Breast epithelium (tissue), 4 donors: Measurements from ENCODE around the gene TADA2A. TPM values are rescaled to one million over a fixed set of nuclear protein-coding genes. Genes with fewer than 3 reads are reported as not detected.
"Not testable (repeated sequence)": the region's sequence is repeated elsewhere in the genome, so short reads cannot be mapped to it uniquely, and the experiment has no call there.

Source experiments
- DNase-seq, 2 donors: peaks; one replicate each; pipeline ENCODE4 v3.0.0-alpha.2; 2019; ENCODE audit warnings: low spot score in 2 of 2
- H3K27ac ChIP-seq, 2 donors: fragments of 200-600 bp; sonication (generic) in 1 of 2; one replicate each; pipeline ENCODE4 v1.5.1; 2016 to 2019; ENCODE audit warnings: mild to moderate bottlenecking in 1 of 2
- H3K27me3 ChIP-seq, 2 donors: fragments of 200-600 bp; sonication (generic) in 1 of 2; one replicate each; pipeline versions ENCODE4 v1.5.1 to v1.6.0; 2017 to 2019; ENCODE audit warnings: control low read depth in 1 of 2, mild to moderate bottlenecking in 1 of 2
- H3K36me3 ChIP-seq: fragments of 200-600 bp; one replicate; pipeline ENCODE4 v1.5.1; 2019
- H3K4me1 ChIP-seq, 2 donors: fragments of 200-600 bp; sonication (generic); one replicate each; pipeline ENCODE4 v1.5.1; 2016 to 2019; ENCODE audit warnings: control low read depth in 1 of 2
- H3K4me3 ChIP-seq, 3 donors: fragments of 200-600 bp; sonication (generic); 1 replicate in 2 of 3; 2 replicates in 1 of 3; pipeline ENCODE4 v1.5.1; 2016 to 2019; ENCODE audit warnings: mild to moderate bottlenecking in 3 of 3, moderate library complexity in 2 of 3
- H3K9me3 ChIP-seq, 2 donors: fragments of 200-600 bp; sonication (generic) in 1 of 2; one replicate each; pipeline ENCODE4 v1.5.1; 2016 to 2019; ENCODE audit warnings: control low read depth in 1 of 2
- CTCF ChIP-seq, 3 donors: fragments of 450-650 bp; IDR thresholded peaks; one replicate each; pipeline ENCODE4 v1.5.1; 2016 to 2017; ENCODE audit warnings: antibody characterized with exemption in 3 of 3, mild to moderate bottlenecking in 3 of 3, moderate library complexity in 3 of 3
- POLR2A ChIP-seq: fragments of 450-650 bp; IDR thresholded peaks from one replicate; pipeline ENCODE4 v1.6.1; 2016; ENCODE audit warnings: antibody characterized with exemption, mild to moderate bottlenecking, moderate library complexity
- POLR2AphosphoS5 ChIP-seq, 3 donors: sonication (generic); formaldehyde crosslinking; IDR thresholded peaks; one replicate each; pipeline ENCODE4 v1.6.1; 2017; ENCODE audit warnings: antibody characterized with exemption in 3 of 3
- intact Hi-C: fragments of 100-400 bp; cut with DNase I; formaldehyde crosslinking; loops from one replicate; pipeline ENCODE4 v1.15.1; 2023; ENCODE audit warnings: low total_unique reads
- total RNA-seq, 3 donors: library from RNA; depleted of rRNA; stranded (reverse); fragments of >200 nt; gene quantifications; one replicate each; pipeline ENCODE4 v1.1.0, GENCODE V29; 2016

The TADA2A gene
- total RNA-seq, 3 donors from 2014 or later = 14.7 to 36.1 (median 26.3) TPM

GRCh38 chr17:37507111-37507510 lies 100.4 kb downstream of the TADA2A start:
- TF ChIP-seq POLR2A (no peak), CTCF (IDR thresholded peaks at IDR 0.05) (no peak), POLR2AphosphoS5 (IDR thresholded peaks at IDR 0.05) (no peak)
- no peak for DNase-seq
- no peaks in the 10 kb centered on the region for H3K9me3 ChIP-seq
- no peaks in the 10 kb centered on the region for H3K27me3 ChIP-seq
- H3K4me1 ChIP-seq = peaks cover 0 to 4% of the 10 kb centered on the region in 2 donors
- intact Hi-C loops = no loop called here
- peak overlapping the region in 1 of 3 donors; percentile 15 for H3K4me3 ChIP-seq
- H3K27ac ChIP-seq = peak overlapping the region; percentile 23 to 42
- H3K36me3 ChIP-seq = no peaks in the 10 kb centered on the region

DNA sequence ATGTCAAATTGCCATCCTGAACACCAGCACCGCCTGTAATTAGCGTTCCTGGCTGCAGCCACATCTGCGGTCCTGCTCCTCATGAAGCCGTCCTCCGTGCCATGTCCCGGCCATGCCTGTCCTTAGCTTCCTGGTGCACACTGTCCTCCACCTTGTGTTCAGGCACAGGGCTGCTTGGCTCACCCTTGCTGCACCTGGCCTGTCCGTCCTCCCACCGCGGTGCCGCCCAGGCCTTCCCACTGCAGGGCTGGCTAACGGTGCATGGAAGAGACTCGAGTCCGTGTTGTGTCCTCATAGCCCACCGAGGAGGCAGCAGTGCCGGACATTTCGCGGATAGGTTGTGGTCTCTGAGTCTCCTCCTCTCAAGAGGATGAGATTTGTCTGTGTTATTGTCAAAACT lies 103.4 kb downstream of the TADA2A start:
- Histone ChIP-seq H3K9me3 (no peaks in the 10 kb centered on the region), H3K4me3 (no peak overlapping the region), H3K27ac (no peak overlapping the region), H3K4me1 (peaks cover 0 to 4% of the 10 kb centered on the region in 2 donors), H3K36me3 (peaks cover 8% of the 10 kb centered on the region), H3K27me3 (no peaks in the 10 kb centered on the region)
- TF ChIP-seq POLR2AphosphoS5 (IDR thresholded peaks at IDR 0.05) = no peak
- TF ChIP-seq CTCF (IDR thresholded peaks at IDR 0.05) = no peak
- TF ChIP-seq POLR2A = no peak
- intact Hi-C loops = loop anchor here (5.0 kb wide), 1 partner anchor 908 kb away; the partner anchor contains the start of gene MRM1
- DNase-seq = no peak

GRCh38 chr17:37511642-37512041 lies 105.0 kb downstream of the TADA2A start:
- intact Hi-C loops = loop anchor here (5.0 kb wide), 1 partner anchor 909 kb away; the partner anchor contains the start of gene MRM1
- not testable (repeated sequence) for DNase-seq, H3K27me3 ChIP-seq, H3K36me3 ChIP-seq, H3K4me3 ChIP-seq, H3K4me1 ChIP-seq, H3K27ac ChIP-seq, H3K9me3 ChIP-seq

GRCh38 chr17:37512442-37513068 lies 105.9 kb downstream of the TADA2A start:
- DNase-seq = no peak
- intact Hi-C loops = loop anchor here (5.0 kb wide), 1 partner anchor 910 kb away; the partner anchor contains the start of gene MRM1
- Histone ChIP-seq H3K36me3 (peaks cover 8% of the 10 kb centered on the region), H3K27me3 (no peaks in the 10 kb centered on the region), H3K9me3 (no peaks in the 10 kb centered on the region), H3K4me3 (no peak overlapping the region), H3K4me1 (no peaks in the 10 kb centered on the region), H3K27ac (no peak overlapping the region)
- TF ChIP-seq POLR2AphosphoS5 (IDR thresholded peaks at IDR 0.05) = no peak
- TF ChIP-seq POLR2A = no peak
- no peak for TF ChIP-seq CTCF (IDR thresholded peaks at IDR 0.05)

DNA sequence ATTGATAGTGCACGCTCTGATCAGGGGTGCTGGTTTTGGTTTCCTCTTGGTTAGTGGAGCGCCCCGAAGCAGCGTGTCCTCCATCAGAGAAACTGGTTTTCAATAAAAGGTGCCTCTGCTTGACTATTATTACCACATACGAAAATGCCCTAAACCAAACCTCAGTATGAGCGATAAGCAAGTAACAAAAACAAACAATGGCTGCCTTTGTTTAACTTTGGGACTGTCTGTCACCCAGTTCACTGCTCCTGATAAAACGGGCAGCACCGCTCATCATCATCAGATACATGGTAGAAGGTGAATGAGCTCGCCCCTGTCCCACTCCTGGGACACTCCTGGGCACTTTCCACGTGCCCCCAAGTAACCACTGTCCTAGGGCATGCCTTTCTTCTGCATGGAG lies 107.0 kb downstream of the TADA2A start:
- H3K27ac ChIP-seq = no peak overlapping the region
- no peak for TF ChIP-seq CTCF (IDR thresholded peaks at IDR 0.05)
- no peak for TF ChIP-seq POLR2A
- no peak for TF ChIP-seq POLR2AphosphoS5 (IDR thresholded peaks at IDR 0.05)
- intact Hi-C loops = loop anchor here (5.0 kb wide), 1 partner anchor 911 kb away; the partner anchor contains the start of gene MRM1
- H3K4me3 ChIP-seq = no peak overlapping the region
- no peaks in the 10 kb centered on the region for H3K4me1 ChIP-seq
- peaks cover 8% of the 10 kb centered on the region for H3K36me3 ChIP-seq
- no peak for DNase-seq
- no peaks in the 10 kb centered on the region for H3K9me3 ChIP-seq
- H3K27me3 ChIP-seq = no peaks in the 10 kb centered on the region
